T-cell (primary cell): ENCODE data around the gene ABCC5. TPM values are rescaled to one million over a fixed set of nuclear protein-coding genes. Genes with fewer than 3 reads are reported as not detected.

Source experiments
- ATAC-seq, 4 experiments: fragments of 200-7000 bp in 3 of 4; fragments of 150-1000 bp in 1 of 4; cut with Tn5 transposase; replicated peaks in 1 of 4; 1 replicate in 3 of 4; 2 replicates in 1 of 4; pipeline ENCODE4 v1.10.0; 2021; ENCODE audit warnings: moderate library complexity in 3 of 4, mild to moderate bottlenecking in 2 of 4, moderate number of reproducible peaks in 1 of 4
- CTCF ChIA-PET, 2 donors: fragments of 300-600 bp; sonication (Branson Sonifier 250); formaldehyde crosslinking; loops; one replicate each; lab custom pipeline; 2022; ENCODE audit warnings: antibody characterized with exemption in 2 of 2; lab: Charles Lee
- POLR2A ChIA-PET, 2 donors: fragments of 300-600 bp; sonication (Branson Sonifier 250); formaldehyde crosslinking; loops; one replicate each; lab custom pipeline; 2022; ENCODE audit warnings: antibody characterized with exemption in 2 of 2; lab: Charles Lee
- DNase-seq, 35 experiments: peaks; one replicate each; pipeline versions ENCODE4 v3.0.0 to v3.0.0-alpha.2; 2013 to 2023
- H3K27ac ChIP-seq: one replicate; pipeline ENCODE4 v1.5.1; 2013; ENCODE audit warnings: low read length
- H3K27me3 ChIP-seq, 2 experiments: replicated peaks in 1 of 2; 1 replicate in 1 of 2; 2 replicates in 1 of 2; pipeline versions ENCODE4 v1.6.1 to v1.7.0; 2013; ENCODE audit warnings: low read length in 1 of 2, mixed read lengths in 1 of 2; ENCODE audit not compliant: control insufficient read depth in 2 of 2, insufficient read depth in 2 of 2; ENCODE audit errors: extremely low read depth in 1 of 2
- H3K36me3 ChIP-seq, 2 donors: 1 replicate in 1 of 2; 2 replicates in 1 of 2; pipeline versions ENCODE4 v1.6.1 to v1.7.0; 2013; ENCODE audit warnings: low read length in 1 of 2; ENCODE audit not compliant: control insufficient read depth in 2 of 2, insufficient read depth in 1 of 2; ENCODE audit errors: extremely low read depth in 1 of 2
- H3K4me1 ChIP-seq, 2 experiments: 1 replicate in 1 of 2; 2 replicates in 1 of 2; pipeline versions ENCODE4 v1.6.1 to v1.7.0; 2013; ENCODE audit warnings: low read length in 2 of 2, mixed read lengths in 1 of 2; ENCODE audit not compliant: insufficient read depth in 2 of 2, control insufficient read depth in 1 of 2; ENCODE audit errors: extremely low read depth in 1 of 2
- H3K4me3 ChIP-seq, 2 donors: 1 replicate in 1 of 2; 2 replicates in 1 of 2; pipeline versions ENCODE4 v1.5.1 to v1.7.0; 2013; ENCODE audit warnings: mild to moderate bottlenecking in 2 of 2, low read length in 1 of 2, moderate library complexity in 1 of 2; ENCODE audit not compliant: control insufficient read depth in 1 of 2; ENCODE audit errors: extremely low read depth in 1 of 2
- H3K9me3 ChIP-seq: 2 replicates; pipeline ENCODE4 v1.7.0; 2013
- H3K27ac Mint-ChIP-seq, 2 donors: one replicate each; pipeline ENCODE4 v1.8.0; 2020 to 2021; ENCODE audit warnings: mild to moderate bottlenecking in 2 of 2, mixed read lengths in 2 of 2
- H3K27me3 Mint-ChIP-seq, 2 donors: one replicate each; pipeline ENCODE4 v1.8.0; 2021 to 2022; ENCODE audit warnings: mixed read lengths in 2 of 2
- H3K36me3 Mint-ChIP-seq: one replicate; pipeline ENCODE4 v1.8.0; 2021; ENCODE audit warnings: mixed read lengths
- H3K4me1 Mint-ChIP-seq, 3 donors: one replicate each; pipeline ENCODE4 v1.8.0; 2020 to 2022; ENCODE audit warnings: mixed read lengths in 3 of 3, mild to moderate bottlenecking in 1 of 3
- H3K4me3 Mint-ChIP-seq, 3 donors: one replicate each; pipeline ENCODE4 v1.8.0; 2020 to 2022; ENCODE audit warnings: mild to moderate bottlenecking in 3 of 3, mixed read lengths in 3 of 3, moderate library complexity in 3 of 3
- H3K9me3 Mint-ChIP-seq, 3 donors: one replicate each; pipeline ENCODE4 v1.8.0; 2020 to 2022; ENCODE audit warnings: mixed read lengths in 3 of 3
- WGBS: methylation state at CpG from one replicate; pipeline ENCODE4 v1.1.5; 2013; ENCODE audit warnings: missing lambda C conversion rate; ENCODE audit not compliant: insufficient coverage; 5-methylcytosine and 5-hydroxymethylcytosine counted together
- total RNA-seq, 35 experiments: library from RNA in 6 of 35; stranded (reverse) in 6 of 35; fragments of 120-200 nt in 1 of 35; gene quantifications; one replicate each; pipeline versions ENCODE4 v1.2.1 to v1.2.4 and lab custom pipeline; 2013 to 2026

ABCC5 gene
- total RNA-seq, 5 donors from 2014 or later (not counting 1 experiment from before 2014, with no cell fraction given) = 17.6 to 34.3 (median 30.2) TPM

GRCh38 chr3:184022323-184022722, 4.6 kb upstream of the ABCC5 start:
- no peak overlapping the region for H3K27ac ChIP-seq
- ChIA-PET CTCF (interaction anchor here in 1 of 2 donors (0.5 kb wide), 1 partner anchor 761 kb away, joined by 3 read pairs; no protein-coding TSS in a partner anchor), POLR2A (no interaction called here)
- no peak overlapping the region for H3K4me3 ChIP-seq
- H3K27me3 ChIP-seq = peaks cover 0 to 14% of the 10 kb centered on the region in 2 experiments
- Mint-ChIP-seq H3K4me1 (peaks cover 10 to 14% (median 12%) of the 10 kb centered on the region in 3 donors), H3K27ac (no peak overlapping the region), H3K4me3 (no peak overlapping the region), H3K9me3 (no peaks in the 10 kb centered on the region), H3K27me3 (peaks cover 12 to 22% of the 10 kb centered on the region in 2 donors), H3K36me3 (no peaks in the 10 kb centered on the region)
- WGBS = no CpG with 5 or more reads among the region's 7 CpGs
- H3K9me3 ChIP-seq = no peaks in the 10 kb centered on the region
- DNase-seq (no peak), ATAC-seq (no peak)
- H3K4me1 ChIP-seq = peaks cover 0 to 5% of the 10 kb centered on the region in 2 experiments
- H3K36me3 ChIP-seq = no peaks in the 10 kb centered on the region

- peak overlapping the region; percentile 86 to 94 for H3K27ac Mint-ChIP-seq
- ChIA-PET CTCF (interaction anchor here in 1 of 2 donors (1.0 kb wide), 1 partner anchor 11 kb away, joined by 6 read pairs; no protein-coding TSS in a partner anchor), POLR2A (no interaction called here)
- Histone ChIP-seq H3K4me1 (peaks cover 6 to 13% of the 10 kb centered on the region in 2 experiments), H3K27ac (no peak overlapping the region), H3K4me3 (peak overlapping the region; percentile 94 to 96), H3K27me3 (peaks cover 0 to 9% of the 10 kb centered on the region in 2 experiments), H3K9me3 (no peaks in the 10 kb centered on the region), H3K36me3 (peaks cover 0 to 4% of the 10 kb centered on the region in 2 donors)
- H3K36me3 Mint-ChIP-seq = peaks cover 7% of the 10 kb centered on the region
- peaks cover 21 to 27% (median 25%) of the 10 kb centered on the region in 3 donors for H3K4me1 Mint-ChIP-seq
- ATAC-seq (no peak), DNase-seq (no peak)
- peaks cover 5 to 12% of the 10 kb centered on the region in 2 donors for H3K27me3 Mint-ChIP-seq
- H3K9me3 Mint-ChIP-seq = no peaks in the 10 kb centered on the region
- peak overlapping the region; percentile 100 for H3K4me3 Mint-ChIP-seq
- 93% methylated on average over 12 of the region's 21 CpGs for WGBS
Observed at GRCh38 chr3:184018424-184018973, 815 bp upstream of the ABCC5 start.

- peak overlapping the region; percentile 86 to 94 for H3K27ac Mint-ChIP-seq
- DNase-seq (peak in 13 of 35 experiments; percentile 3 to 76 (median 26)), ATAC-seq (peak; percentile 70 to 76 (median 72))
- Histone ChIP-seq H3K4me1 (peaks cover 6 to 13% of the 10 kb centered on the region in 2 experiments), H3K4me3 (peak overlapping the region; percentile 94 to 96), H3K9me3 (no peaks in the 10 kb centered on the region), H3K27me3 (peaks cover 0 to 9% of the 10 kb centered on the region in 2 experiments), H3K36me3 (peaks cover 0 to 4% of the 10 kb centered on the region in 2 donors), H3K27ac (no peak overlapping the region)
- ChIA-PET POLR2A (no interaction called here), CTCF (interaction anchor here (0.6 to 1.5 kb wide), 5 partner anchors 10 to 305 kb away, joined by 3 to 7 read pairs (median 4); partner anchors contain the start of gene PARL (in 1 of the 2))
- H3K4me1 Mint-ChIP-seq = peaks cover 21 to 27% (median 25%) of the 10 kb centered on the region in 3 donors
- peaks cover 5 to 10% of the 10 kb centered on the region in 2 donors for H3K27me3 Mint-ChIP-seq
- peaks cover 17% of the 10 kb centered on the region for H3K36me3 Mint-ChIP-seq
- 24% methylated on average over 55 of the region's 57 CpGs for WGBS
- H3K9me3 Mint-ChIP-seq = no peaks in the 10 kb centered on the region
- peak overlapping the region; percentile 100 for H3K4me3 Mint-ChIP-seq
Observed at GRCh38 chr3:184016811-184017671, 643 bp downstream of the ABCC5 start.

GRCh38 chr3:184016169-184016570, 1.5 kb downstream of the ABCC5 start:
- ATAC-seq = no peak
- 100% methylated on average over 3 of the region's 5 CpGs for WGBS
- Histone ChIP-seq H3K27me3 (peaks cover 0 to 8% of the 10 kb centered on the region in 2 experiments), H3K9me3 (no peaks in the 10 kb centered on the region), H3K4me3 (no peak overlapping the region), H3K27ac (no peak overlapping the region), H3K36me3 (peaks cover 4 to 5% of the 10 kb centered on the region in 2 donors), H3K4me1 (peaks cover 6 to 13% of the 10 kb centered on the region in 2 experiments)
- H3K36me3 Mint-ChIP-seq = peaks cover 20% of the 10 kb centered on the region
- peak overlapping the region; percentile 85 to 100 (median 100) for H3K4me3 Mint-ChIP-seq
- H3K4me1 Mint-ChIP-seq = peaks cover 21 to 27% (median 25%) of the 10 kb centered on the region in 3 donors
- no peak for DNase-seq
- POLR2A ChIA-PET = no interaction called here
- no peak overlapping the region for H3K27ac Mint-ChIP-seq
- no peaks in the 10 kb centered on the region for H3K9me3 Mint-ChIP-seq
- H3K27me3 Mint-ChIP-seq = peaks cover 3 to 7% of the 10 kb centered on the region in 2 donors
- CTCF ChIA-PET = interaction anchor here (0.6 to 1.5 kb wide), 3 partner anchors 9 to 306 kb away, joined by 3 to 7 read pairs (median 4); no protein-coding TSS in a partner anchor

GRCh38 chr3:184015381-184016019, 2.2 kb downstream of the ABCC5 start:
- Histone ChIP-seq H3K9me3 (no peaks in the 10 kb centered on the region), H3K4me1 (peaks cover 6 to 13% of the 10 kb centered on the region in 2 experiments), H3K4me3 (no peak overlapping the region), H3K27ac (no peak overlapping the region), H3K27me3 (peaks cover 0 to 6% of the 10 kb centered on the region in 2 experiments), H3K36me3 (peaks cover 4 to 8% of the 10 kb centered on the region in 2 donors)
- 90% methylated on average over 2 of the region's 10 CpGs for WGBS
- Mint-ChIP-seq H3K4me1 (peaks cover 21 to 27% (median 25%) of the 10 kb centered on the region in 3 donors), H3K4me3 (peak overlapping the region; percentile 85 to 100 (median 100)), H3K36me3 (peaks cover 27% of the 10 kb centered on the region), H3K27me3 (peaks cover 3 to 4% of the 10 kb centered on the region in 2 donors), H3K9me3 (no peaks in the 10 kb centered on the region), H3K27ac (no peak overlapping the region)
- POLR2A ChIA-PET = interaction anchor here in 1 of 2 donors (0.6 to 0.7 kb wide), 2 partner anchors 10 to 623 kb away, joined by 3 to 6 read pairs; no protein-coding TSS in a partner anchor
- CTCF ChIA-PET = interaction anchor here (0.6 to 1.5 kb wide), 4 partner anchors 8 to 426 kb away, joined by 3 to 7 read pairs (median 4); no protein-coding TSS in a partner anchor
- no peak for DNase-seq
- ATAC-seq = no peak
